Embryonic facial prominence (tissue), 1 donor: ENCODE results near the gene PIGP.
"Not testable (repeated sequence)": the region's sequence is repeated elsewhere in the genome, so short reads cannot be mapped to it uniquely, and the experiment has no call there.

Experiments used
- DNase-seq: peaks from one replicate; pipeline ENCODE4 v3.0.0-alpha.2; 2016; ENCODE audit errors: extremely low spot score

The PIGP gene

DNA sequence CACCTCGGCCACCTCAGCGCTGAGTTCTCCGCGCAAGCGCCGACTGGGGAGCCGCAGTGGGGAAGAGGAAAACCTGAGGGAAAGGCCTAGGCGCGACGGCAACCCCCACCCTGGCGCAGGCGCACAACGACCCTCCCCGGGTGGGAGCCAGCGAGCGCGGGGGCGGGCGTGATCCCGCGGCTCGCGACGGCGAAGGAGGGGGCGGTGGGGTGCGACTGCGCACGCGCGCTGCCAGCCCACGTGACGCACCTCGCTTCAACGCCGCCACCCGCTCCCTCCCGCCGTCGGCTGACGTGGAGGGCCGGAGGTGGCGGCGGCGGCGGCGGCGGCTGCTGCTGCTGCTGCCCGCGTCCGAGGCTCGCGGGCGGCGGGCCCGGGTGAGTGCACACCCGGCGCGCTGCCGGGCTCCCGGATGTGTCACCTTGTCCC lies at the start of gene PIGP, which contains the start of gene TTC3:
Gene PIGP (minus strand): TSS at position 84 of the 429 bp plus-strand sequence. CDS start 556 bp downstream, outside the sequence.
Gene TTC3 (plus strand): TSS at position 267 of the 429 bp plus-strand sequence. CDS start 14,004 bp downstream, outside the sequence.
- peak; percentile 92 for DNase-seq

DNA sequence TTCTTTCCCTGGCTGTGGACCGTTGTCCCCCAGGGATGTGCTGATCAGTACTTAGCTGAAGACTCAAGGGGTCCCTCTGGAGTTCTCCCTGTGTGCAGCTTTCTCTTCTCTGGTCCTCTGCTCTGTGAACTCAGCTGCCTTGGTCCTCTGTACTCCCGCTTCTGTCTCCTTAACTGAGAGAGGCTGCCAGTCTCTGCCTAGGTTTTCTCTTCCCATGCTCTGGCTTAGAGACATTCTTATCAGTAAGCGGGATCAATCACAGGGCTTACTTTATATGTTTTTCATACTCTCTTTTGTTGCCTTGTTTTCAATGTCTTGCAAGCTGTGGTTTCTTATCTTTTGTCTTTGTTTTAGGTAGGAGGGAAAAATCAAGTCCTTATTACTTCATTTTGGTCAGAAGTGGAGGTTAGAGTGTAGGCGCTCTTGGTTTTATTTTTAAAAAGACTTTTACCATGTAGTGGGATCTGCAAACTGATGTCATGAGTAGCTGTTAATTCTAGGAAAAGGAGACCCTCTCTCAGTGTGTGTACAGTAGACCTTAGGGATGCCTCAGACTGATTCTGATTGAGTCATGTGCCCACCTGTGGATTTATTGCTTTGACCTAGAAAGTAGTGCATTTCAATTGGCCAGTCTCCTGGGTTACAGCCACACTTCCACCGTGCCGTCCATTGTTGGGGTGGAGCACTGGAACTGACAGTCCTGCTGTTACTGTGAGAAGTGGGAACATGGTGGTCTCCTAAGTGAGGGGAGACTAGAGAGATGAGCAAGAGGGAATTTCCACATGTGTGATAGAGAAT lies 46.7 kb upstream of the PIGP start:
- DNase-seq = no peak

DNA sequence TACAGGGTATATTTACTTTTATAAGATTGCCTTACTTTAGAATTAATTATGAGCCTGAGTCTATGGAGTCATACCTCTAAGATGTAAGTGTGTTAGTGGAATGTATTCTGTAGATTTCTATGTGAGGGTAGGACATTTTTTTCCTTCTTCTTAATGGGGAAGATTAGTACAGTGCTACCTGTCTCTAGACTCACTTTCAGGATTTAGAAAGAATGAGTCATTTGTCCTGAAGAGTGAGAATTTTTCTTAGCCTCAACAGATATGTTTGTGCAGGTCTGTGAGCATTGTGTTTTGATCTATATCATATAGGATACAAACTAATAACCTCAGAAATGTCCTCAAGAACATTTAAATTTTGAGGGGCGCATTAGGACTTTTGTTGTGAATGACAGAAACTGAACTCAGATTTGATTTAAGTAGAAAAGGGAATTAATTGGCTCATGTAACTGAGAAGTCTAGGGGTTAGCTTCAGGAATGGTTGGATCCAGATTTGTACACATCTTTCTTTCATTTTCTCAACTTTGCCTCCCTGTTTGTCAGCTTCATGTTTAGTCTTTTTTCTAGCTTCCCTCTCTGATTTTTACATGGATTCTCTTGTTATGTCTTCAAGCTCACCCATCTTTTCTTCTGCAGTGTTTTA lies 45.4 kb upstream of the PIGP start:
- no peak for DNase-seq

DNA sequence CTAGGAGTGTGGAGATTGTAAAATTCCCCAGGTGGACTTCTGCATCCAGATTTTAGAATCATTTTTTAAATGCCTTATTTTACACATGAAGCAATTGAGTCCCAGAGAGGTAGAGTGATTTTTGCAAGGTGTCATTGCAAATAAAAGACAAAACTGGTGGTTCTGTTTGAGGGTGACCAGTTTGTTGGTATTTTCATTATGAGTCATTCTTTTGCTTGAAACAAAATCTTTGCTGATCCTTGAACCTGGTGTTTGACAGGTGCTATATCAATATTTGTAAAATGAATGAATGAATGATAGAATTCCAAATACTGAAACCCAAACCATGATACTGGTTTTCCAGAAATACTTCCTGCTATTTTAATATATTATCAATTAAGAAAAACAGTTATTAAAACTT lies 44.3 kb upstream of the PIGP start:
- no peak for DNase-seq

DNA sequence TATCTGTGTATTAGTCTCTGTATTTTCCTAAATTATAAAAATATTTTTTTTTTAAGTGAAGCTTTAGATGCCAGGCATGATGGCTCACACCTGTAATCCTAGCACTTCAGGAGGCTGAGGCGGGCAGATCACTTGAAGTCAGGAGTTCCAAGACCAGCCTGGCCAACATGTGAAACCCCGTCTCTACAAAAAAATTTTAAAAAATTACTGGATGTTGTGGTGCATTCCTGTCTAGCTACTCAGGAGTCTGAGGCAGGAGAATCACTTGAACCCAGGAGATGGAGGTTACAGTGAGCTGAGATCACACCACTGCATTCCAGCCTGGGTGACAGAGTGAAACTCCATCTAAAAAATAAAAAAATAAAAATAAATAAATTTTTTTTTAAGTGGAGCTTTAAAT lies 43.6 kb upstream of the PIGP start:
- not testable (repeated sequence) for DNase-seq

DNA sequence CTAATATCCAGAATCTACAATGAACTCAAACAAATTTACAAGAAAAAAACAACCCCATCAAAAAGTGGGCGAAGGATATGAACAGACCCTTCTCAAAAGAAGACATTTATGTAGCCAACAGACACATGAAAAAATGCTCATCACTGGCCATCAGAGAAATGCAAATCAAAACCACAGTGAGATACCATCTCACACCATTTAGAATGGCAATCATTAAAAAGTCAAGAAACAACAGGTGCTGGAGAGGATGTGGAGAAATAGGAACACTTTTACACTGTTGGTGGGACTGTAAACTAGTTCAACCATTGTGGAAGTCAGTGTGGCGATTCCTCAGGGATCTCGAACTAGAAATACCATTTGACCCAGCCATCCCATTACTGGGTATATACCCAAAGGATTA lies 41.4 kb upstream of the PIGP start:
- DNase-seq = not testable (repeated sequence)

DNA sequence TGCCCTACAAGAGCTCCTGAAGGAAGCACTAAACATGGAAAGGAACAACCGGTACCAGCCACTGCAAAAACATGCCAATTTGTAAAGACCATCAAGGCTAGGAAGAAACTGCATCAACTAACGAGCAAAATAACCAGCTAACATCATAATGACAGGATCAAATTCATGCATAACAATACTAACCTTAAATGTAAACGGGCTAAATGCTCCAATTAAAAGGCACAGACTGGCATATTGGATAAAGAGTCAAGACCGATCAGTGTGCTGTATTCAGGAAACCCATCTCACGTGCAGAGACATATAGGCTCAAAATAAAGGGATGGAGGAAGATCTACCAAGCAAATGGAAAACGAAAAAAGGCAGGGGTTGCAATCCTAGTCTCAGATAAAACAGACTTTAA lies 38.2 kb upstream of the PIGP start:
- DNase-seq = not testable (repeated sequence)

DNA sequence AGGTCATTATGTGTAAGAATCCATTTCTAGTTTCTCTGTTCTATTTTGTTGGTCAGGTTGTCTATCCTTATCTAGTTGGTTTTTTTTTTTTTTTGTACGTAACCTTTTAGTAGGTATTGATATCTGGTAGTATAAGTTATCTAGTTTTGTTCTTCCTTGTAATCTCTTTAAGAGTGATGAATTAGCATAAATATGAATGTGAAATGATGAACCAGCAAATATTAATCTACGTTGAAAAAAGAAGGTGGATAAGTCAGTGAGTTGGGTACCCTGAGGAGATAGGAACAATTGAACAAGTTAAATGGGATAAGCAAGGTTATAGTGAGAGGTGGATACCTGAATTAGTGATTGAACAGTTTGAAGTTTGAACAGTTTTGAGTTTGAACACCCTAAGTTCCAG lies 34.1 kb upstream of the PIGP start:
- DNase-seq = no peak

GRCh38 chr21:37102746-37103145 lies 29.9 kb upstream of the PIGP start:
- not testable (repeated sequence) for DNase-seq

- DNase-seq = no peak
Observed at GRCh38 chr21:37101384-37101783, 28.5 kb upstream of the PIGP start.

- DNase-seq = no peak
Observed at GRCh38 chr21:37100316-37100715, 27.4 kb upstream of the PIGP start.

DNA sequence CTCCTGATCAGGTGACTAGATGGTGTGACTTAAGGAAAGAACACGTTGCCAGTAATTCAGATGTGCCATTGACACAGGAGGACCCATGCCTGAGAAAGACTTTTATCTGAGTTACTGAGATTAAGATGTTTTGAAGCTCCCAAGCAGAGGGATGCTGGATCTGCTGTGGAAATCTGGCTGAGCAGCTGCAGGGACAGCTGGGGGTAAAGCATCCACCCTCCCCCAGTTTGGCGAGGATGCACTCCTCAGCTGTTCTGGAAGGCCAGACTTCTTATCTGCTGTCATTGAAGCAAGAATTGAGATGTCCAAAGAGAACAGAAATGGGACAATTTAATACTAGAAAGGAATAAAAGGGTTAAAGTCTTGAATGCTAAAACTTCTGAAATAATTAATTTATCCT lies 25.9 kb upstream of the PIGP start:
- DNase-seq = no peak

GRCh38 chr21:37095821-37096220 lies 22.9 kb upstream of the PIGP start:
- DNase-seq = no peak

- DNase-seq = no peak
Observed at GRCh38 chr21:37093977-37094376, 21.1 kb upstream of the PIGP start.

DNA sequence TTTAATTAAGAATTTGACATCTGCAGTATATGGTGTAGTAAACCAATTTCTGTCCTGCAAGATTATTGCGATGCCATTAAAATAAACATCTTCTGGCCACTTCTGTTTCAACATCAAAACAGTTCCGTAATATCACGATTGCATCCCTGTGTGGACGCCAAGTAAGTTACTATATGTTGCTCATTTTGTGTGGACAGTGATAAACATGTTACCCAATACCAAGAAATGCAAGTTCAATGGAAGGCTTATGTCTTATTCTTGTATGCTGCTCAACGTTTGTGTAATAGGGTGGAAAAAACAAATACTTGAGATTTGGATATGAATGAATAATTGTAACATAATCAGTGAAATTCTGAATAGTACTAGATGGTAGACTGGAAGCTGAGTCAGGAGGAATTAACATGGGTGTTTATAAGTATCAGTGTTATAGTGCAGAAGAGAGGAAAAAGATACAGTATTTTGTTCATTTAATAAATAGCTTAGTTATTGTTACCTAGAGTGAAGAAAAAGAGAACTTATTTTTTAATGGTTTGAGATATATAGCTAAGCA lies 15.4 kb upstream of the PIGP start:
- no peak for DNase-seq

GRCh38 chr21:37087188-37087587 lies 14.3 kb upstream of the PIGP start:
- DNase-seq = no peak

DNA sequence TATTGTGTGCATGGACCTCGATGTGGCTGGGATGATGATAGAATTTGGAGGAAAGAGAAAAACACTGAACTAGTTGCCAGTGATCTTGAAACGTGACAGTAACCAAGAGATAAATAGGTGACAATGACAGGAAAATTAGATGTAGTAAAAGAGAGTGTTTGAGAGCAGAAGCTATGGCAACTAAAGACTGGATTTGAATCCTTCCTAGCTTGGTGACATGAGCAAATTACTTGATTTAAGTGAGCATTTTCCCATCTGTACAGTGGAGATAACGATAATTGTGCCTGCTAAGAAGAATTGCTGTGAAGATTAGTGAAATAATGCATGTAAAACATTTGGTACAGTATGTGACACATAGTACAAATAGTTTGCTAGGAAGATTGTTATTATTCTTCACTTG lies 12.9 kb upstream of the PIGP start:
- no peak for DNase-seq

DNA sequence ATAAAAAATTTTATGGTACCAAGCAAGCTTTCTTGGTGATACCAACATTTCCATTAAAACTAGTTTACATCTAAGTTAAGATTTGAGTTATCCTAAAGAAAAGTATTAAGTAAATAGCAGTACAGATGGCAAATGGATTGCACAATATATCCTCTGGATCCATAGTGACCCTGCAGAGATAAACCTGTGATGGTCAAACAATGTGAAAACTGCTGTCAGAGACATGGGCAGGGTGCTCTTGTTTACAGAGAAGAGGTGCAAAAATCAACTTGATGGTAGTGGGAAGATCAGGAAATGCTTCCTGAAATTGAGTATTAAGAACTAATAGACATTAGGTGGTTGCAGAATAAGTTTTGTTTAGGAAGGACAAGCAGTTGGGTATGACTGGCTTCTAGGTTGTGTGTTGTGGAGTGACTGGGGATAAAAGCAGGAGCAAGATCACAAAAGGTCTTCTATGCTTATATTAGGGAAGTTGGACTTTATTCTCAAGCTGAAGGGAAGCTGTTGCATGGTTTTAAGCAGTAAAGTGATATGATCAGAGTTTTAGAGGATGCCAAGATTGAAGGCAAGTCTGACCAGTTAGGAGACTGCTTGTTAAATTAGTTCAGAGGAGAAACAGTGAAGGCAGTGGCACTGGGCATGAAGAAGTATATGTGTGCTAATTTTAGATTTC lies 10.1 kb upstream of the PIGP start:
- DNase-seq = no peak

GRCh38 chr21:37082375-37082774 lies 9.5 kb upstream of the PIGP start:
- DNase-seq = no peak

DNA sequence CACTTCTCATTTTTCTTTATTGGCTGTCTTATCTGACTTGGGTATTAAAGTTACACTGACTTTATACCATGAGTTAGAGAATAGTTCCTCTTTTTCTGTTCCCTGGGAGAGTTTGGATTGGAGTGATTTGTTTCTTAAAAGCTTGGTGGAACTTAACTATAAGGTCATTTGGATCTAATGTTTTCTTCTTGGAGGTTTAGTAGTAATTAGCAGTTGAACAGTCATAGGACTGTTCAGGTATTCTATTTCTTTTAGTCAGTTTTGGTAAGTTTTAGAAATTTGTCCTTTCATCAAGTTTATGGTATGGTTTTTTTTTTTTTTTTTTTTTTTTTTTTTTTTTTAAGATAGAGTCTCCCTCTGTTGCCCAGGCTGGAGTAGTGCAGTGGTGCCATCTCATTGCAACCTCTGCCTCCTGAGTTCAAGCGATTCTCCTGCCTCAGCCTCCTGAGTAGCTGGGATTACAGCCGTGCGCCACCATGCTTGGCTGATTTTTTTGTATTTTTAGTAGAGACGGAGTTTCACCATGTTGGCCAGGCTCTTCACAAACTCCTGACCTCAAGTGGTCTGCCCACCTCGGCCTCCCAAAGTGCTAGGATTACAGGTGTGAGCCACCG lies 6.4 kb upstream of the PIGP start:
- DNase-seq = no peak

DNA sequence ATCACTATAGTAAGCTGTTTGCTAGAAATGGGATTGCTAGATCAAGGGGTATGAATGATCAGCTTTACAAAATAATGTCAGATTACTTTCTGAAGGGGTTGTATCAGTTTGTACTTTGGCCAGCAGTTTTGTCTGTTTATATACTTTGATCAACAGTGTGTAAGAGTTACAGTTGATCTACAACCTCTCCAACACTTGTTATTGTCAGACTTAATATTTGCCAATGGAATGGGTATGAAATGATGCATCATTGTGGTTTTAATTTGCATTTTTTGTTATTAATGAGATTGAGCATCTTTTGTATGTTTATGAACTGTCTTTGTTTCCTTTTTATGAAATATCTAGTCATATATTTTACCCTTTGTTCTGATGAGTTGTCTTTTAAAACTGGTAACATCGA lies 4.5 kb upstream of the PIGP start:
- no peak for DNase-seq
